ENCODE results near the gene ADRA2C.

Gene ADRA2C

DNA sequence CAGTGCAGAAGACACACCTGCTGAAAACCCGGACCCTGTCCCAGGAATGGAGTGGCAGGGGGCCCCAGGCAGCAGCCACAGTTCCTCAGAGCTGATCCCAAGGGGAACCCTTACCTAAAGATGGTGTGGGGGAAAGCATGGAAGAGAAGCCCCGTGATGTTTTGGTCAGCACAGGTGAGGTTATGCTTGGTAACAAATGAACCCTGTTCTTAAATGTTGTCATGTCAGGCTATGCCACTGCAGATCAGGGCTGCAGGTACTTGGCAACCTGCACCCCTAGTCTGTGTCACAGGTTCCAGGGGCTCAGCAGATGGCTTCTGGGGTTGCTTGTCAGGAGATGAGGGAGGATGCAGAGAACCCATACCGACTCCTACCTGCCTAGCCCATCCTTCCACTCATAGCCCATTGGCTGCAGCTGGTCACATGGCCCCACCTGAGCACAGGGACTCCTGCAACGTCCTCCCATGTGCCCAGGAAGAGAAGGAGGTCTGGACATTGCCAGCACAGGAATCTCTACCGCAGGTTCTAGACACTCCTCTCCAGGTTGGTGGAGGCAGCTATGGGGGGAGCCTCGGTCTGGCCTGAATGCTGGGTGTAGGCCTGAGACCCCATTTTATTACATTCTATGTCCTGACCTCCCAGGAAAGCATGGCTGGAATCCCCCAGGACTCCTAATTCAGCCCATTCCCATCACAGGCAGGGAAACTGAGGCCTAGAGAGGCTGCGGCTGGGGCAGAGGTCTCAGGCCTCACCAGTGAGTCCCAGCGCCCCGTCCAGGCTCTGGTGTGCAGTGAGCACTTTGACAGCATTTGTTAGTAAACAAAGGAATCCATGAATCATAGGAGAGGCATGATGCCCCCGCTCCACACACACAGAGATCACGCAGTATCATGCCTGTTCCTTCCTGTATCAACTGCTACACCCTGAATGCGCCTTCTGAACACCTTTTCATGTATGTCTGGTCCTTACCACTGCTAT, 51.1 kb downstream of the ADRA2C start:
- DNase-seq: no peak
